ENCODE results near the gene VPS39. TPM values are rescaled to one million over a fixed set of nuclear protein-coding genes. Genes with fewer than 3 reads are reported as not detected.

Gene VPS39
- total RNA-seq, 2 donors from 2014 or later: 33.1 to 38.3 TPM

- Histone ChIP-seq H3K9me3 (no peaks in the 10 kb centered on the region), H3K27me3 (no peaks in the 10 kb centered on the region), H3K4me1 (peaks cover 0 to 8% of the 10 kb centered on the region in 2 donors), H3K36me3 (peaks cover 76% of the 10 kb centered on the region), H3K27ac (no peak overlapping the region), H3K4me3 (no peak overlapping the region)
- TF ChIP-seq, protein P1, sequence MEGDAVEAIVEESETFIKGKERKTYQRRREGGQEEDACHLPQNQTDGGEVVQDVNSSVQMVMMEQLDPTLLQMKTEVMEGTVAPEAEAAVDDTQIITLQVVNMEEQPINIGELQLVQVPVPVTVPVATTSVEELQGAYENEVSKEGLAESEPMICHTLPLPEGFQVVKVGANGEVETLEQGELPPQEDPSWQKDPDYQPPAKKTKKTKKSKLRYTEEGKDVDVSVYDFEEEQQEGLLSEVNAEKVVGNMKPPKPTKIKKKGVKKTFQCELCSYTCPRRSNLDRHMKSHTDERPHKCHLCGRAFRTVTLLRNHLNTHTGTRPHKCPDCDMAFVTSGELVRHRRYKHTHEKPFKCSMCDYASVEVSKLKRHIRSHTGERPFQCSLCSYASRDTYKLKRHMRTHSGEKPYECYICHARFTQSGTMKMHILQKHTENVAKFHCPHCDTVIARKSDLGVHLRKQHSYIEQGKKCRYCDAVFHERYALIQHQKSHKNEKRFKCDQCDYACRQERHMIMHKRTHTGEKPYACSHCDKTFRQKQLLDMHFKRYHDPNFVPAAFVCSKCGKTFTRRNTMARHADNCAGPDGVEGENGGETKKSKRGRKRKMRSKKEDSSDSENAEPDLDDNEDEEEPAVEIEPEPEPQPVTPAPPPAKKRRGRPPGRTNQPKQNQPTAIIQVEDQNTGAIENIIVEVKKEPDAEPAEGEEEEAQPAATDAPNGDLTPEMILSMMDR (IDR thresholded peaks at IDR 0.05): no peak
- no peak for DNase-seq (ENCODE audit: low spot score)
Observed at GRCh38 chr15:42172475-42172874, 35.6 kb downstream of the VPS39 start.

GRCh38 chr15:42171795-42172194, 36.3 kb downstream of the VPS39 start:
- H3K9me3 ChIP-seq: no peaks in the 10 kb centered on the region
- no peak overlapping the region for H3K27ac ChIP-seq
- peaks cover 0 to 8% of the 10 kb centered on the region in 2 donors for H3K4me1 ChIP-seq
- TF ChIP-seq, protein P1 (IDR thresholded peaks at IDR 0.05): no peak
- DNase-seq (ENCODE audit: low spot score): no peak
- H3K27me3 ChIP-seq: no peaks in the 10 kb centered on the region
- H3K36me3 ChIP-seq: peaks cover 76% of the 10 kb centered on the region
- H3K4me3 ChIP-seq: no peak overlapping the region

- TF ChIP-seq, protein P1 (IDR thresholded peaks at IDR 0.05): no peak
- Histone ChIP-seq H3K27ac (no peak overlapping the region), H3K4me1 (peaks cover 0 to 8% of the 10 kb centered on the region in 2 donors), H3K36me3 (peaks cover 81% of the 10 kb centered on the region), H3K4me3 (no peak overlapping the region), H3K9me3 (no peaks in the 10 kb centered on the region), H3K27me3 (no peaks in the 10 kb centered on the region)
- no peak for DNase-seq (ENCODE audit: low spot score)
Observed at GRCh38 chr15:42171122-42171521, 37.0 kb downstream of the VPS39 start.

- no peak overlapping the region for H3K4me3 ChIP-seq
- H3K9me3 ChIP-seq: no peaks in the 10 kb centered on the region
- H3K27ac ChIP-seq: no peak overlapping the region
- TF ChIP-seq, protein P1 (IDR thresholded peaks at IDR 0.05): no peak
- no peaks in the 10 kb centered on the region for H3K27me3 ChIP-seq
- H3K36me3 ChIP-seq: peaks cover 92% of the 10 kb centered on the region
- H3K4me1 ChIP-seq: no peaks in the 10 kb centered on the region
- peak; percentile 13 for DNase-seq (ENCODE audit: low spot score)
Observed at GRCh38 chr15:42166225-42166940, 41.7 kb downstream of the VPS39 start.

GRCh38 chr15:42165106-42165505, 43.0 kb downstream of the VPS39 start:
- peaks cover 97% of the 10 kb centered on the region for H3K36me3 ChIP-seq
- no peak for DNase-seq (ENCODE audit: low spot score)
- TF ChIP-seq, protein P1 (IDR thresholded peaks at IDR 0.05): no peak
- H3K9me3 ChIP-seq: no peaks in the 10 kb centered on the region
- peaks cover 0 to under 1% of the 10 kb centered on the region in 2 donors for H3K4me1 ChIP-seq
- no peak overlapping the region for H3K27ac ChIP-seq
- no peaks in the 10 kb centered on the region for H3K27me3 ChIP-seq
- no peak overlapping the region for H3K4me3 ChIP-seq

Data from right atrium auricular region (tissue), 2 donors.